ENCODE measurements around the gene GPR89B. TPM values are rescaled to one million over a fixed set of nuclear protein-coding genes. Genes with fewer than 3 reads are reported as not detected.
"Not testable (repeated sequence)": the region's sequence is repeated elsewhere in the genome, so short reads cannot be mapped to it uniquely, and the experiment has no call there.

The GPR89B gene
- total RNA-seq, 1 donor from 2014 or later, result 6.2 TPM

- DNase-seq (ENCODE audit: low spot score); intact Hi-C loops (cut with DNase I): not testable (repeated sequence)
These were observed 531 bp upstream of the GPR89B start for GRCh38 chr1:147927689-147928088.

GRCh38 chr1:147931137-147931536 lies 2.9 kb downstream of the GPR89B start:
- DNase-seq (ENCODE audit: low spot score); intact Hi-C loops (cut with DNase I): not testable (repeated sequence)

GRCh38 chr1:147935296-147935695 lies 7.1 kb downstream of the GPR89B start:
- intact Hi-C loops (cut with DNase I); DNase-seq (ENCODE audit: low spot score): not testable (repeated sequence)

GRCh38 chr1:147940456-147940855 lies 12.2 kb downstream of the GPR89B start:
- DNase-seq (ENCODE audit: low spot score); intact Hi-C loops (cut with DNase I): not testable (repeated sequence)

- intact Hi-C loops (cut with DNase I); DNase-seq (ENCODE audit: low spot score): not testable (repeated sequence)
These were observed 14.3 kb downstream of the GPR89B start for GRCh38 chr1:147942563-147942962.

GRCh38 chr1:147949517-147949916 lies 21.3 kb downstream of the GPR89B start:
- DNase-seq (ENCODE audit: low spot score); intact Hi-C loops (cut with DNase I): not testable (repeated sequence)

GRCh38 chr1:147958906-147959305 lies 30.7 kb downstream of the GPR89B start:
- DNase-seq (ENCODE audit: low spot score); intact Hi-C loops (cut with DNase I): not testable (repeated sequence)

GRCh38 chr1:147959680-147960079 lies 31.5 kb downstream of the GPR89B start:
- DNase-seq (ENCODE audit: low spot score); intact Hi-C loops (cut with DNase I): not testable (repeated sequence)

GRCh38 chr1:147964575-147964974 lies 36.4 kb downstream of the GPR89B start:
- intact Hi-C loops (cut with DNase I); DNase-seq (ENCODE audit: low spot score): not testable (repeated sequence)

GRCh38 chr1:147966657-147967056 lies 38.4 kb downstream of the GPR89B start:
- DNase-seq (ENCODE audit: low spot score); intact Hi-C loops (cut with DNase I): not testable (repeated sequence)

- DNase-seq (ENCODE audit: low spot score); intact Hi-C loops (cut with DNase I): not testable (repeated sequence)
These were observed 50.9 kb downstream of the GPR89B start for GRCh38 chr1:147978896-147979651.

GRCh38 chr1:147985374-147985773 lies 57.2 kb downstream of the GPR89B start:
- intact Hi-C loops (cut with DNase I); DNase-seq (ENCODE audit: low spot score): not testable (repeated sequence)

GRCh38 chr1:147987893-147988292 lies 59.7 kb downstream of the GPR89B start:
- intact Hi-C loops (cut with DNase I); DNase-seq (ENCODE audit: low spot score): not testable (repeated sequence)

- DNase-seq (ENCODE audit: low spot score); intact Hi-C loops (cut with DNase I): not testable (repeated sequence)
These were observed 64.7 kb downstream of the GPR89B start for GRCh38 chr1:147992916-147993315.

GRCh38 chr1:147993400-147993799 lies 65.2 kb downstream of the GPR89B start:
- intact Hi-C loops (cut with DNase I); DNase-seq (ENCODE audit: low spot score): not testable (repeated sequence)

- intact Hi-C loops (cut with DNase I); DNase-seq (ENCODE audit: low spot score): not testable (repeated sequence)
These were observed 65.8 kb downstream of the GPR89B start for GRCh38 chr1:147993825-147994615.

- DNase-seq (ENCODE audit: low spot score); intact Hi-C loops (cut with DNase I): not testable (repeated sequence)
These were observed 67.9 kb downstream of the GPR89B start for GRCh38 chr1:147996088-147996487.

GRCh38 chr1:148007724-148008123 lies 79.5 kb downstream of the GPR89B start:
- DNase-seq (ENCODE audit: low spot score); intact Hi-C loops (cut with DNase I): not testable (repeated sequence)

GRCh38 chr1:148010527-148010926 lies 82.3 kb downstream of the GPR89B start:
- intact Hi-C loops (cut with DNase I), result no loop called here

More at GRCh38 chr1:148010527-148010926, 82.3 kb downstream of the GPR89B start:
- no peak for DNase-seq (ENCODE audit: low spot score)
